NOMO-1 treated with dmso at 0.1 percent for 144 hours (cell line): ENCODE data around the gene BCL6.
A peak's percentile ranks its signal among the peaks of the same experiment; 100 is the strongest.

Source experiments
- DNase-seq: peaks from one replicate; lab custom pipeline; 2025; ENCODE audit not compliant: unreplicated experiment; lab: John Stamatoyannopoulos, UW

BCL6 gene

GRCh38 chr3:187678726-187679268 is 66.5 kb downstream of the BCL6 start:
- DNase-seq = peak; percentile 41

GRCh38 chr3:187677604-187678003 is 67.7 kb downstream of the BCL6 start:
- no peak for DNase-seq

GRCh38 chr3:187673012-187673411 is 72.3 kb downstream of the BCL6 start:
- DNase-seq = no peak
